Lung (tissue), 12 donors: ENCODE data around the gene TRIM41. TPM values are rescaled to one million over a fixed set of nuclear protein-coding genes. Genes with fewer than 3 reads are reported as not detected.

Experiments used
- ATAC-seq: fragments of 200-7000 bp; cut with Tn5 transposase; one replicate; pipeline ENCODE4 v1.9.1; 2020; ENCODE audit warnings: moderate number of reproducible peaks; ENCODE audit not compliant: insufficient read depth, low FRiP score
- DNase-seq, 3 donors: peaks; one replicate each; pipeline ENCODE4 v3.0.0-alpha.2; 2013 to 2017
- H3K27ac ChIP-seq, 2 donors: one replicate each; pipeline ENCODE4 v1.5.1; 2013; ENCODE audit warnings: mild to moderate bottlenecking in 2 of 2, moderate library complexity in 2 of 2, control low read depth in 1 of 2, inconsistent platforms in 1 of 2, low read depth in 1 of 2, low read length in 1 of 2
- H3K27me3 ChIP-seq, 3 donors: one replicate each; pipeline ENCODE4 v1.5.1; 2013; ENCODE audit warnings: low read length in 2 of 3; ENCODE audit not compliant: control insufficient read depth in 3 of 3, insufficient read depth in 3 of 3
- H3K36me3 ChIP-seq, 4 donors: one replicate each; pipeline ENCODE4 v1.5.1; 2013; ENCODE audit warnings: low read length in 4 of 4, mild to moderate bottlenecking in 1 of 4, moderate library complexity in 1 of 4; ENCODE audit not compliant: control insufficient read depth in 4 of 4, insufficient read depth in 4 of 4
- H3K4me1 ChIP-seq, 5 donors: one replicate each; pipeline ENCODE4 v1.5.1; 2013; ENCODE audit warnings: low read length in 5 of 5, mild to moderate bottlenecking in 2 of 5, moderate library complexity in 1 of 5; ENCODE audit not compliant: control insufficient read depth in 5 of 5, insufficient read depth in 5 of 5
- H3K4me3 ChIP-seq: one replicate; pipeline ENCODE4 v1.5.1; 2013; ENCODE audit warnings: mild to moderate bottlenecking, control low read depth, moderate library complexity
- H3K9ac ChIP-seq, 2 donors: one replicate each; pipeline ENCODE4 v1.5.1; 2013; ENCODE audit warnings: low read length in 2 of 2, control low read depth in 1 of 2; ENCODE audit not compliant: insufficient read depth in 1 of 2
- H3K9me3 ChIP-seq, 4 donors: one replicate each; pipeline ENCODE4 v1.5.1; 2013; ENCODE audit warnings: low read length in 3 of 4, mild to moderate bottlenecking in 1 of 4, moderate library complexity in 1 of 4; ENCODE audit not compliant: control insufficient read depth in 4 of 4, insufficient read depth in 3 of 4
- WGBS, 2 donors: extraction: QIAGEN DNeasy Blood & Tissue Kit; methylation state at CpG; one replicate each; pipeline ENCODE4 v1.1.7; 2013; 5-methylcytosine and 5-hydroxymethylcytosine counted together
- polyA plus RNA-seq, 2 donors: library from polyadenylated mRNA; stranded (reverse); fragments of 200-250 nt; gene quantifications; one replicate each; pipeline ENCODE4 v1.2.1, GENCODE V29; 2013
- total RNA-seq, 2 donors: library from RNA; depleted of rRNA in 1 of 2; stranded (reverse); fragments of >200 nt in 1 of 2; gene quantifications; one replicate each; pipeline ENCODE4 v1.2.1, GENCODE V29; 2014 to 2021
- TF ChIP-seq, protein P1 (sequence below): IDR thresholded peaks from 2 replicates; pipeline ENCODE4 v1.5.1; 2012; ENCODE audit warnings: mild to moderate bottlenecking; ENCODE audit errors: control extremely low read depth, extremely low read depth
- donor health status: control.
- donor health status: control.
- donor health status: Bipolar disorder and iron deficiency.
- donor health status: healthy.
- donor health status: DM: yes; HTN: yes; CAD: no.

TRIM41 gene
- total and polyA plus RNA-seq, 4 donors, result 13.1 to 38.6 (median 22.2) TPM

DNA sequence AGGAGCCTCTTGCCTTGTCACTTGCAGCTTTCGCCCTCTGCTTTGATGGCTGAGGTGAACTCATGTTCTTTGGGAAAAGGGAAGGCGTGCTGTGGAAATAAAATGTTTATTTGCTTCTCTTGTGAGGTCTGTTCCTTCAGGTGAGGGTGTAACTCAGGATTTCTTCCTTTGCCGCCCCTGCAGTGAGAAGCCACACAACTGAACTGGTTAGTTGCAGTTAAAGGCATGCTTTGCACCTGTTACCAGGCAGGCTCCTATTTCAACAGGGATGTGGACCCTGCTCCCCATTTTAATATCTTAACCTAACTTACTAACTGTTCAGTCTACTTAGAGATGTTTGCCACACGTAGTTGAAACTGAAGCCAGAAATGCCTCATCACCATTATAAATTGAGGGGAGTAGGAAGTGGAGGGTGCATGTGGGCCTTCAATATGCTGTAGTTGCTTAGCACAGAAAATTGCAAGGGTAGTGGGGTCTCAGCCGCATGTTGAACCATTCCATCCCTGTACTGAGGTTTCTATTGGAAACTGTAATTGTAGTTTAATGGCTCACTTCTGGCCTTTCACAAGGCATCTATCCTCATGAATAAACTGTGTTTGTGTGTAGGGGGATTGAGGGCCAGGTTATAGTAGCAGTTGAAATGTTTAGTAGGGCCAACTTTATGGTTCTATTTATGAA, 12.7 kb downstream of the TRIM41 start:
- Histone ChIP-seq H3K4me3 (no peak overlapping the region), H3K27ac (no peak overlapping the region), H3K36me3 (peaks cover 45 to 83% (median 67%) of the 10 kb centered on the region in 4 donors), H3K4me1 (peaks cover 0 to 3% (median 0%) of the 10 kb centered on the region in 5 donors), H3K27me3 (no peaks in the 10 kb centered on the region), H3K9ac (no peak overlapping the region), H3K9me3 (no peaks in the 10 kb centered on the region)
- no peak for ATAC-seq
- TF ChIP-seq, protein P1, sequence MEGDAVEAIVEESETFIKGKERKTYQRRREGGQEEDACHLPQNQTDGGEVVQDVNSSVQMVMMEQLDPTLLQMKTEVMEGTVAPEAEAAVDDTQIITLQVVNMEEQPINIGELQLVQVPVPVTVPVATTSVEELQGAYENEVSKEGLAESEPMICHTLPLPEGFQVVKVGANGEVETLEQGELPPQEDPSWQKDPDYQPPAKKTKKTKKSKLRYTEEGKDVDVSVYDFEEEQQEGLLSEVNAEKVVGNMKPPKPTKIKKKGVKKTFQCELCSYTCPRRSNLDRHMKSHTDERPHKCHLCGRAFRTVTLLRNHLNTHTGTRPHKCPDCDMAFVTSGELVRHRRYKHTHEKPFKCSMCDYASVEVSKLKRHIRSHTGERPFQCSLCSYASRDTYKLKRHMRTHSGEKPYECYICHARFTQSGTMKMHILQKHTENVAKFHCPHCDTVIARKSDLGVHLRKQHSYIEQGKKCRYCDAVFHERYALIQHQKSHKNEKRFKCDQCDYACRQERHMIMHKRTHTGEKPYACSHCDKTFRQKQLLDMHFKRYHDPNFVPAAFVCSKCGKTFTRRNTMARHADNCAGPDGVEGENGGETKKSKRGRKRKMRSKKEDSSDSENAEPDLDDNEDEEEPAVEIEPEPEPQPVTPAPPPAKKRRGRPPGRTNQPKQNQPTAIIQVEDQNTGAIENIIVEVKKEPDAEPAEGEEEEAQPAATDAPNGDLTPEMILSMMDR, result no peak
- 74 to 75% methylated on average over 5 of the region's 5 CpGs for WGBS, 2 donors
- no peak for DNase-seq

DNA sequence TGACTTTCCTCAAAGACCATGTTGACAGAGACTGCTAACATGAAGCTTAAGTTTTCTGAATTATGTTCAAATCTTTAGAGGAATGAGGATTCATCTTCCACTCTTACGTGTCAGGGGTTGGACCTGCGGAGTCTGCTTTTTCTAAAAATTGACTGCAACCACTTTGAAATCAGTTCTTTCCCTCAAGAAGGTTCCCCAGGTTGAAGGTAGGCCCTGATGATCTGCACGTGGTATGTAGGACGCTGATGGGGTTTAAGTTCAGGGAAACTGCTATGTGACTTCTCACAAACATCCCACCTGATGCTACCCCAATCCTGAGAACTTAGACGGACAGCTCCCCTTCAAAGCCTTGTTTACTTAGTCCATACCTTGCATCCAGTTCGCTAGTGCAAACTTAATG, 13.4 kb downstream of the TRIM41 start:
- TF ChIP-seq, protein P1, result no peak
- H3K4me1 ChIP-seq, result peaks cover 1 to 6% (median 4%) of the 10 kb centered on the region in 5 donors
- no peak for DNase-seq
- peaks cover 47 to 85% (median 71%) of the 10 kb centered on the region in 4 donors for H3K36me3 ChIP-seq
- ATAC-seq, result no peak
- H3K27ac ChIP-seq, result no peak overlapping the region
- H3K4me3 ChIP-seq, result no peak overlapping the region
- WGBS, 2 donors, result 90% methylated on average over 6 of the region's 6 CpGs
- no peaks in the 10 kb centered on the region for H3K27me3 ChIP-seq
- no peak overlapping the region for H3K9ac ChIP-seq
- no peaks in the 10 kb centered on the region for H3K9me3 ChIP-seq

DNA sequence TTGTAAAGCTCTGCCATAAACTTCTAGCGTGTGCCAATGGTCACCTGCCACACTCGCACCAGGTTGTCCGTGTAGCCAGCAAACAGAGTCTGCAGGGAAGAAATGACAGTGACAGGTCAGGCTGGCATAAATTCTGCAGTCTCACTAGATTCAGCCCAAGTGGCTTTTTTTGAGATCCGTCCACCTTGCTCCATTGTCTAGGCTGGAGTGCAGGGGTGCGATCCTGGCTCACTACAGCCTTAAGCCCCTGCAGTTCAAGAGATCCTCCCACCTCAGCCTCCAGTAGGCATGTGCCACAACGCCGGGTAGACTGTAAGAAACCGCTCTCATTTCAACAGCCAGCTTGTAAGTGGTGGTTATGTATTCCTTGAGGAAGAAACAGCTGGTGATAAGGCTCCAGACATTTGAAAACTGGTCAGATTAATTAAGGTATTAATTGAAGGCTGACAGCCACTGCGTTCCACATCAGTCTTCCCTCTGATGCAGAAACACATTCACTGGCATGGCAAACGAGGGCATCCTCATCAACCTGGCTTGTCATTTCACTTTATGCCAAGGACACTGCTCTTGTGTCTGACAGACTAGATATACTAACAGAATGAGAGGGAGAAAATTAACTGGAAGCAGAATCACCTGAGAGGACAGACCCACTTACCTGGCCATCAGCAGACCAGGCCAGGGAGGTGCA, 14.0 kb downstream of the TRIM41 start:
- ATAC-seq, result no peak
- Histone ChIP-seq H3K27ac (no peak overlapping the region), H3K4me3 (no peak overlapping the region), H3K9me3 (no peaks in the 10 kb centered on the region), H3K36me3 (peaks cover 52 to 89% (median 77%) of the 10 kb centered on the region in 4 donors), H3K9ac (no peak overlapping the region), H3K4me1 (peaks cover 7 to 11% (median 9%) of the 10 kb centered on the region in 5 donors), H3K27me3 (no peaks in the 10 kb centered on the region)
- WGBS, 2 donors, result 90 to 95% methylated on average over 10 of the region's 10 CpGs
- TF ChIP-seq, protein P1, result no peak
- no peak for DNase-seq
